D721Med (cell line): Measurements from ENCODE around the gene HLX.

Source experiments
- DNase-seq: peaks from one replicate; pipeline ENCODE4 v3.0.0; 2011; ENCODE audit warnings: low spot score; ENCODE audit not compliant: insufficient read length
- FAIRE-seq: peaks from 2 replicates; lab custom pipeline; 2011; peaks lifted over from hg19 to GRCh38; lab: Jason Lieb, UNC
- CTCF ChIP-seq: IDR thresholded peaks from 2 replicates; pipeline ENCODE4 v1.5.1; 2012; ENCODE audit warnings: mild to moderate bottlenecking, control low read depth; ENCODE audit not compliant: insufficient read depth; ENCODE audit errors: missing control alignments

HLX gene

GRCh38 chr1:220892086-220892376 lies 12.8 kb downstream of the HLX start:
- no peak for TF ChIP-seq CTCF
- no peak for DNase-seq
- FAIRE-seq: no peak

- no peak for TF ChIP-seq CTCF
- DNase-seq (no peak), FAIRE-seq (no peak)
Observed at GRCh38 chr1:220892997-220893700, 13.9 kb downstream of the HLX start.

- DNase-seq (no peak), FAIRE-seq (no peak)
- no peak for TF ChIP-seq CTCF
Observed at GRCh38 chr1:220893701-220894024, 14.4 kb downstream of the HLX start.

- DNase-seq: no peak
- no peak for TF ChIP-seq CTCF
- FAIRE-seq: no peak
Observed at GRCh38 chr1:220894025-220894923, 15.0 kb downstream of the HLX start.

GRCh38 chr1:220894924-220895256 lies 15.6 kb downstream of the HLX start:
- TF ChIP-seq CTCF: no peak
- FAIRE-seq (no peak), DNase-seq (no peak)

GRCh38 chr1:220895412-220895946 lies 16.2 kb downstream of the HLX start:
- DNase-seq (no peak), FAIRE-seq (no peak)
- TF ChIP-seq CTCF: no peak

- FAIRE-seq (no peak), DNase-seq (no peak)
- no peak for TF ChIP-seq CTCF
Observed at GRCh38 chr1:220896092-220896491, 16.8 kb downstream of the HLX start.
